ELR (cell line): ENCODE data around the gene SLCO2A1.

Experiments
- DNase-seq: peaks from one replicate; pipeline ENCODE4 v3.0.0-alpha.2; 2015; ENCODE audit warnings: low read depth

SLCO2A1 gene

GRCh38 chr3:134034005-134034785 is 4.5 kb upstream of the SLCO2A1 start:
- peak; percentile 76 for DNase-seq

GRCh38 chr3:134033315-134033996 is 3.7 kb upstream of the SLCO2A1 start:
- DNase-seq: no peak

- no peak for DNase-seq
Measured at GRCh38 chr3:134031348-134031915, 1.7 kb upstream of the SLCO2A1 start.

GRCh38 chr3:134030379-134031347 is 938 bp upstream of the SLCO2A1 start:
- DNase-seq: no peak

- peak; percentile 10 for DNase-seq
Measured at GRCh38 chr3:134029256-134029733, 430 bp downstream of the SLCO2A1 start.

GRCh38 chr3:134028486-134029255 is 1.1 kb downstream of the SLCO2A1 start:
- DNase-seq: no peak

GRCh38 chr3:134027631-134028030 is 2.1 kb downstream of the SLCO2A1 start:
- DNase-seq: no peak

- no peak for DNase-seq
Measured at GRCh38 chr3:134020135-134020680, 9.5 kb downstream of the SLCO2A1 start.

GRCh38 chr3:134018850-134019249 is 10.9 kb downstream of the SLCO2A1 start:
- no peak for DNase-seq

- DNase-seq: no peak
Measured at GRCh38 chr3:134018406-134018805, 11.3 kb downstream of the SLCO2A1 start.

- no peak for DNase-seq
Measured at GRCh38 chr3:134017490-134017889, 12.2 kb downstream of the SLCO2A1 start.

- DNase-seq: no peak
Measured at GRCh38 chr3:134014270-134014669, 15.5 kb downstream of the SLCO2A1 start.

- DNase-seq: no peak
Measured at GRCh38 chr3:134013280-134013679, 16.4 kb downstream of the SLCO2A1 start.

- peak; percentile 64 for DNase-seq
Measured at GRCh38 chr3:134009345-134010000, 20.3 kb downstream of the SLCO2A1 start.

- peak; percentile 89 for DNase-seq
Measured at GRCh38 chr3:134008630-134009156, 21.0 kb downstream of the SLCO2A1 start.

- peak; percentile 12 for DNase-seq
Measured at GRCh38 chr3:134007819-134008218, 21.9 kb downstream of the SLCO2A1 start.

- DNase-seq: no peak
Measured at GRCh38 chr3:134004841-134005240, 24.9 kb downstream of the SLCO2A1 start.

GRCh38 chr3:134003066-134003465 is 26.7 kb downstream of the SLCO2A1 start:
- no peak for DNase-seq

GRCh38 chr3:134002306-134002705 is 27.4 kb downstream of the SLCO2A1 start:
- DNase-seq: peak; percentile 28

- no peak for DNase-seq
Measured at GRCh38 chr3:134001251-134001650, 28.5 kb downstream of the SLCO2A1 start.
